Raji (cell line): ENCODE measurements around the gene DNAAF1.
A peak's percentile ranks its signal among the peaks of the same experiment; 100 is the strongest.

Experiments
- POLR2A ChIP-seq: IDR thresholded peaks from 2 replicates; pipeline ENCODE4 v1.6.1; 2011; ENCODE audit warnings: low read depth, low read length, control low read depth; ENCODE audit not compliant: insufficient read depth

The DNAAF1 gene

GRCh38 chr16:84166796-84167695, 21.9 kb downstream of the DNAAF1 start:
- TF ChIP-seq POLR2A, result no peak

GRCh38 chr16:84169765-84170310, 24.7 kb downstream of the DNAAF1 start:
- TF ChIP-seq POLR2A, result no peak

- no peak for TF ChIP-seq POLR2A
Measured at GRCh38 chr16:84174396-84174795, 29.3 kb downstream of the DNAAF1 start.

GRCh38 chr16:84175350-84176081, 30.4 kb downstream of the DNAAF1 start:
- TF ChIP-seq POLR2A, result peak; percentile 37; the same call in 1 of the 2 replicates

GRCh38 chr16:84176192-84177053, 31.3 kb downstream of the DNAAF1 start:
- no peak for TF ChIP-seq POLR2A

- TF ChIP-seq POLR2A, result no peak
Measured at GRCh38 chr16:84177741-84178073, 32.6 kb downstream of the DNAAF1 start.

GRCh38 chr16:84178146-84178765, 33.1 kb downstream of the DNAAF1 start:
- no peak for TF ChIP-seq POLR2A

GRCh38 chr16:84178892-84179611, 33.9 kb downstream of the DNAAF1 start:
- no peak for TF ChIP-seq POLR2A

- TF ChIP-seq POLR2A, result no peak
Measured at GRCh38 chr16:84179612-84180320, 34.7 kb downstream of the DNAAF1 start.

GRCh38 chr16:84180519-84181140, 35.5 kb downstream of the DNAAF1 start:
- TF ChIP-seq POLR2A, result no peak

- TF ChIP-seq POLR2A, result no peak
Measured at GRCh38 chr16:84181144-84181915, 36.2 kb downstream of the DNAAF1 start.

- no peak for TF ChIP-seq POLR2A
Measured at GRCh38 chr16:84182104-84182503, 37.0 kb downstream of the DNAAF1 start.
